Measurements from ENCODE around the gene ZMIZ1.

The ZMIZ1 gene

DNA sequence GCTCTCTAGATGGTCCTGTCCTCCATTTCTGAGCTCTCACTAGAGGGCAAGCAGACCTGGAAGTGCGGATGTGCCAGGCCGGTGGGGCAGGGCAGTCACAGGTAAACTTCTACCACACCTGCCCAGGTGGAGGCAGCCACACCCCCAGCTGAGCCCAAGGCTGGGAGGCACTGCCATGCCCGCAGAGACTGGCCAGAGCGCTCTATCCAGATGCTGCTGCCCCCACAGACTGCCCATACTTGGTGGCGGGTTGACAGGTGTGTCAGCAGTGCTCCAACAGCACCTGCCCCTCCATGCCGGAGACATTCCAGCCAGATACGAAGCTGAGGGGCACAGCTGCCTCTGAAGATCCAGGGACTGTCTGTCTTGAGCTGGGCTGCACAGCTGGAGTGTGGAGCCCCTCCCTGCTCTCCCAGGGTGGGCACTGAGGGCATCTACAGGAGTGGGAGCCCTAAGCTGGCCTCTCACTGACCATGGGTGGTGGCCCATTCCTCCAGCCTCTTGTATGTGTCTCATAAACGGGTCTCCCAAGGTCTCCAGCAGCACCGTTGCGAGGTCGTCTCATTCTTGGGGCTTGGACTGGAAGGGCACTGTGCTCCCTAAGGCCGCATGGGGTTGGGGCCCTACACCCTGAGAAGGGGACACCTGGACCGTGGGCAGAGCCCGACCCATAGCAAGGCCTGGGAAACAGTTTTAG is 240.4 kb downstream of the ZMIZ1 start:
- DNase-seq (ENCODE audit: low read depth in 3 of 3), result no peak

DNA sequence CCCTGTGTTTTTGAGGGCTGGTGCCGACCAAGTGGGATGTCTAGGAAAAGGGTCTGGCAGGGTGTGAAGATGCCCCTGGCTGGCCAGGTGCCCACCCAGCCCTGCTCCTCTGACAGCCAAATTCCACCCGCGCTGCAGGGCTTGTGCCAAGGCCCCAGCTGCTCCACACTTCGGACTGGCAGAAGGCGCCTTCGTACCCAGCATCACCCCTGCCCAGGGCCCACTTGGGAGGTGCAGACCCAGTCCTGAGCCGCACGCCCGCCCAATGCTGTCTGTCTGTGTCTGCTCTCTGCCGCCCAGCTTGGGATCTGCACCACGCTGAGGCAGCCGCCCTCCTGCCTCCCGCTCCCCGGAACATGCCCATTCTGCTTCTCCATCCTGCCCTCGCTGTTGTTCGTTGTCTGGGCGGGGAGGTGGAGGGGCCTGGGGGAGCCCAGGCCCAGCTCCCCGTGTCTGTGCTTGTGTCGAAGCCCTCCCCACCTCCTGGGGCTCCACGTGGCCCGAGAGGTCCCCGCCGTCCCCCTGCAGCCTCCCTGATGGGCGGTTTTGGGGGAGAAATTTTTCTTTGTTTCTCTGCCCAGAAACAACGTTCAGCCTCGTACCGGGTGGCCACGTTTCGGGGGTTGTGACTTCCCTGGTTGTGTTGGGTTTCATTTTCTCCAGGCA is 241.6 kb downstream of the ZMIZ1 start:
- no peak for DNase-seq (ENCODE audit: low read depth in 3 of 3)

DNA sequence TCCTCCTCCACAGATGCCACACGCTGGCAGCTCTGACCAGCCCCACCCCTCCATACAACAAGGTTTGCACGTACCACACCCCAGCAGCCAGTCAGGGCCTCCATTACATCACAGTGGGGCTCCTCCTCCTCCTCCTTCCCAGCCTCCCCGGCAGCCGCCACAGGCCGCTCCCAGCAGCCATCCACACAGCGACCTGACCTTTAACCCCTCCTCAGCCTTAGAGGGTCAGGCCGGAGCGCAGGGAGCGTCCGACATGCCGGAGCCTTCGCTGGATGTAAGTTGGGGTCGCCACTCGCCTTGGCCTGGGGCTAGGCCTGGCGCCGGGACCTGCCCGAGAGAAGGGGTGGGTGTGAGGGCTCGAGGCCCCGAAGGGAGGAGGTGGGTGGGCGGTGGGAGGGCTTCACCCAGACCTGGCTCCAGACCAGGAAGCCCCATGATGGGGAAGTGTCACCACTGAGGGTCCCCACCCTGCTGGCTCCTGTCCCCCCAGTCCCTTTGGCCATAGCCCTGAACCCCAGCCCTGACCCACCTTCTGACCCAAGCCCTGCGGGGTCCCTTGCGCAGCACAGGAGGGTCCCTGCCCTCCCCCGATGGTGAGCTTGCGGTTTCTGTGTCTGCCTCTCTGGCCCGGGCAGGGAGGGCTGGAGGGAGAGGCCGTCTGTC is 242.3 kb downstream of the ZMIZ1 start:
- DNase-seq (ENCODE audit: low read depth in 3 of 3), result no peak

DNA sequence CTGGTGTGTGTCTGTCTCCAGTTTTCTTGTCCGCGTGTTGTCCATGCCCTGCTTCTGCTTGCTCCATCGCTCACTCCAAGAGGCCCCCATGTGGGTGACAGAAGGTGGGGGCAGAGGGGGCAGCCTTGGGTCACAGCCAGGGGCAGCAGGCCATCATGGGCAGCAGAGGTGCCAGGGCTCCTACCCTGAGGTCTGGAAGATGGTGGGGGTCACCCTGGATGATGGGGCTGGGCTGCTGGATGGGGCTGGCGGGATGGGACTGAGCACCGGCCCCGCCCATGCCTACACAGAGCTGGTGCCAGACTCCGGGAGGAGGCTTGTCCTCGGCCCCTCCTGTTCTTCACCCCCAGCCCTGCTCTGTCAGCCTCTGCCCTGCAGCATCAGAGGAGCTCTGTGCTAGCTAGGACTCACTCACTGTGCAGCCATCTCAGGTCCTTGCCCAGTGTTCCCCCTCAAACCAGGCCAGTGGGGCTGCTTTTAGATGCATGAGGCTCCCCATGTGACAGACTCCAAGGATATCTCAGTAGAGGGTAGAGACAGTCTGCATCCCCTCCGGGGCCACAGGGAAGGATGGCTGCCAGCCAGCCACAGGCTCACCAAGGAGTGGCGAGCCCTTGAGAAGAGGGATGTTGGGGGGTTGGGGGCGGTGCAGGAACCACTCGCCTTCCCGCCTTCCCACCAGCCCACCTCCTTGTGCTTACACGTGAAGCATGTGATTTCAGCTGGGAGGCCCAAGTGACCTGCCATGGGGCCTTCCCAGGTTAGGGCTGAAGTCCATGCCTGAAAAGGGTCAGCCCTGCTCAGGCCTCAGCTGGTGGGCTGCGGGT is 243.0 kb downstream of the ZMIZ1 start:
- no peak for DNase-seq (ENCODE audit: low read depth in 3 of 3)

DNA sequence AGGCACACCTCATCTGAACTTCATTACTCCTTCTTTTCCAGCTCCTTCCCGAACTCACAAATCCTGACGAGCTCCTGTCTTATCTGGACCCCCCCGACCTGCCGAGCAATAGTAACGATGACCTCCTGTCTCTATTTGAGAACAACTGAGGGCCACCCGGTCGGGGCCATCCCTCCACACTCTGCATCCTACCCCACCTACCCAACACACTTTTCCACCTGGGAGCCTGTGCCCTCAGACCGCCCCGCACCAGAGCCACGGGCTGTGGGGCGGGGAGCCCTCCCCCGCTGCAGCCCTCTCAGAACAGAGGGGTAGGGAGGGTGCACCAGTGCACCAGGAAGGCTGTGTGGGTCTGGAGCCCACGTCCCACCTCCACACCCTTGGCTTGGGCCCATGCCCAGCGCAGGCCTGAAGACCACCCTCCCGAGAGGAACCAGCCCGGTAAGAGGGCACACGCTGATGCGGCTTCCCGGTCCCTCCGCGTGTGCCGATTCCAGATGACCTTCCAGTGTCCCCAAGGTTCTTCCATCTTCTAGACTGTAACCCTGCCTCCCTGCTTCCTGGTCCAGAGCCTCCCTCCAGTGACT is 243.9 kb downstream of the ZMIZ1 start:
- DNase-seq (ENCODE audit: low read depth in 3 of 3), result no peak

DNA sequence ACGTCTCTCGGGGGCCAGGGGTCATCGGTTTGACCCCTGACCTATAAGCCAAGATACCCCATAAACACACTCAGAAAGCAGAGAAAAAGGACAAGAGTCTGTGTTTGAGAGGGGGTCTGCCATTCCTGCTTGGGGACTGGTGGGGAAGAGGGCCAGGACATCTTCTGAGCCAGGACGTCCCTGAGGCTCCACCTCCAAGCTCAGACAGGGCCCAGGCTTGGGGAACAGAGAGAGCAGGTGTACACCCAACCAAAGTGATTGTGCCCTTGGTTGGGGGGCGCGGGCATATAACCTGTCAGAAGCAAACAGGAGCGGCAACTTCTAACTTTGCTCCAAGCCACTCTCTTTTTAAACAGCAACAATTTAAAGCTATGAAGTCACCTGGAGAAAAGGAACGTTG is 244.6 kb downstream of the ZMIZ1 start:
- DNase-seq (ENCODE audit: low read depth in 3 of 3), result no peak

DNA sequence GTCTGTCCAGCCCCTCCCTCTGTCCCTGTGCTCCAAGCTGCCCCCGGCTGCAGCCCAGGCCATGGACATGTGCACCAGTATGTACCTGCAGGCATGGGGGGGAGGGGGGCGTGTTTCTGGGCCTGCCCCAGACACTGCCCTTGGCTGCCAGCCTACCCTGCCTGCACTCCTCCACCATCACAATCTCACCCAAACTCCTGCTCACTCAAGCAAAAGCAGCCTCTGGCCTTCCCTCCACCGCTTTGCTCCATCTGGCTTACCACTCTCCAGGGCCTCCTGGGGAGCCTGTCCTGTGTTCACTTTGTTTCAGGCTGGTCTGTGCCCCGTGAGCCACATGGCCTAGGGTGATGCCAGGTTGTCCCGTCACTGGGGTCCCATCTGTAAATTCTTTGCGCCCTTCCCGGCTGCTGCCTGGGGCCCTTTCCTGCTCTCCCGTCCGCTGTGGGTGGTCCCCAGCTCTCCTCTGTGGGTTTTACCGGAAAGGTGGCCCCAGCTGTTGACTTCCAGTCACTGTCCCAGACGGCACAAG is 245.2 kb downstream of the ZMIZ1 start:
- DNase-seq (ENCODE audit: low read depth in 3 of 3), result no peak

DNA sequence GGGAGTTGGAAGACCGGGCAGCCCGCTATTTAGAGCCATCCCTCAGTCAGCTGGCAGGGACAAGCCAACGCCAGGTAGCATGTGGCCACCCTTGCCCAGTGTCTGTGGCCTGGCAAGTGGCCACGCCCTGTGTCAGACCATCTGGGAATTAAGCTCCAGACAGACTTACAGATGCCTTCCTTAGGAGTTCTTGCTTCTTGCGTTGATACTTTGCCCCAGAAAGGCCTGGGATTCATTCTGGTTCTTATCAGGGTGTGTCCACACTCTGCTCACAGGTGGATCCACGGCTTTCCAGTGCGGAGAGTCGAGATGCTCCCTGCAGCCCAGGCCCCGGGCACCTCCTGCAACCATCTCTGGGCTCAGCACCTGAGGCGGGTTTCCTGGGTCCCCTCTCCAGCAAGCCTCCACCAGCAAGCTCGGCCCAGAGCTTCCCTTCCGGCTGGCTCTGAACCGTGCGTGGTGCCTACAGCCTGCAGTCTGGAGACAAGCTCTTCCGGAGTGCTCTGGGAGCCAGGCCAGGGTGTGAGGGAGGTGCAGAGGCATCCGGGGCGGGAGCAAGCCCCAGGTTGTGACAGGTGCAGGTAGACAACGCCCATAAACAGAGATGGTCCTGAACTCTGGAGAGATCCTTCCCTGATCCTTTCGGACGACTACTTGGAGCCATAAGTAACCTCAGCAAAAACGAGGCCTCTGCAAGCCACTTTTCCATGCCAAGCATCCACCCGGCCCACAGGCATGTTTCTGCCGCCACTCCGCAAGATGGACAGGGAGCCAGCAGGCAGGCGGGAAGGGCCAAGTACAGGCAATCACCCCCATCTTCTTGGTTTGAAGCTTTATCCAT is 246.2 kb downstream of the ZMIZ1 start:
- no peak for DNase-seq (ENCODE audit: low read depth in 3 of 3)

DNA sequence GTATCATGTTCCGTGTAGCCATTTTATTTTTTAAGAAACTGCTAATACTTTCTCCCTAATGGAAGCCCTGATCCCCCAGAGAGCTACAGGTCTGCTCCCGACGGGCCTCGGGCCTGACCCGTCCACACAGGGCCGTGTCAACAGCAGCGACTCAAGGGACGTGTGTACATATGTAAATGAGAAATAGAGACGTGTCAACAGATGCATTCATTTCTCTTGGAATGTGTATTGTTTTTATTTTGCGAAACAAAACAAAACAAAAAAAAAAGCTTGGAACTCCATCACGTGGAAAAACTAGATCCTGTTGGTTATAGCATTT is 246.8 kb downstream of the ZMIZ1 start:
- no peak for DNase-seq (ENCODE audit: low read depth in 3 of 3)

DNA sequence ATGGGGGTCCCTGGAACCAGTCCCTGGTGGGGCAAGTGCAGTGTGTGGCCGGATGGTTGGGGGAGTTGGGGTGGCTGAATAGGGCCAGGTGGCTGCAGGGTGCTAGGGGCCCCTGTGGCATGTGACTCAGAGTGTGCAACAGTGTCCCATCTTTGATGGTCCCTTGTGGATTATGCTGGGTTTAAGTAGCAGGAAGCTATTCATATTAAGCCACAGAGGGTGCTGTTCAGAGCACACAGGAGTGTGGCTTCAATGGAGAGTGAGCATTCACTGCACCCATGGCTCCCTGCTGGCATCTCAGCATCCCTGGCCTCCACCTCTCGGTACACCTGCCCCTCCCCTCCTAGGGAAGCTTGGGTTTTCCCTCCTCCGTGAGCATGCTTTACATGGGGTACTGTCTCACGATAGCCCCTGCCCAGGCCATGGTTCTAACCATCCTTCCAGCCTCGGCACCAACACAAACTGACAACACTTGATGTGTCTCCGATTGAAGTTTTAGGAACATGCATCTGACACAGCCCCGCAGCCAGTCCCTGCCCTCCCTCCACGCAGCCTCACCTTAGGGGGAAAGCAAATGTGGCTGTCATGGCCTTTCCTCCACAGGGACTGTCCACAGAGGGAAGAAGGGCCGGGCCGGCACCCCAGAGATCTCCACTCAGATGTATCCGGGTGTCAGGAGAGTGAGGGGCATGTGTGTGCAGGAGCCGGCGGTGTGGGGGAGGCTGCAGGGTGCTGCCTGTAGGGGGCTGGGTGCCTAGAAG is 248.1 kb downstream of the ZMIZ1 start:
- DNase-seq (ENCODE audit: low read depth in 3 of 3), result no peak

DNA sequence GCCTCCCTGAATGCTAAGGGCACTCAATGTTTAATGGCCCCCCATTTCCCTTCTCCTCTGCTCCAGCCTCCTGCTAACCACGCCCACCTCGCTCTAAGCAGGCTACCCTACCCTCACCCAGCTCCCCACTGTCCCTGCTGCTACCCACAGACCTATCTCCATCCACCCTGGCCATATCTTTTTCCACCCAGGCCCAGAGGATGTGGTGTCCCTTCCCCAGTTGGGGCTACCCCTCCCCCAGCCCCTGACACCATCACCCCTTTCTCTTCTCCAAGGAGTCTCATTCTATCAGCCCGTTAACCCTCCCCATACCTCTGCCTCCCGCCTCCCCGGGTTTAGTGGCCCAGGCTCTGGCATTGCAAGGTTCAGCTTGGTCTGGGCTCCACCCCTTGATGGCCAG is 249.6 kb downstream of the ZMIZ1 start:
- no peak for DNase-seq (ENCODE audit: low read depth in 3 of 3)

DNA sequence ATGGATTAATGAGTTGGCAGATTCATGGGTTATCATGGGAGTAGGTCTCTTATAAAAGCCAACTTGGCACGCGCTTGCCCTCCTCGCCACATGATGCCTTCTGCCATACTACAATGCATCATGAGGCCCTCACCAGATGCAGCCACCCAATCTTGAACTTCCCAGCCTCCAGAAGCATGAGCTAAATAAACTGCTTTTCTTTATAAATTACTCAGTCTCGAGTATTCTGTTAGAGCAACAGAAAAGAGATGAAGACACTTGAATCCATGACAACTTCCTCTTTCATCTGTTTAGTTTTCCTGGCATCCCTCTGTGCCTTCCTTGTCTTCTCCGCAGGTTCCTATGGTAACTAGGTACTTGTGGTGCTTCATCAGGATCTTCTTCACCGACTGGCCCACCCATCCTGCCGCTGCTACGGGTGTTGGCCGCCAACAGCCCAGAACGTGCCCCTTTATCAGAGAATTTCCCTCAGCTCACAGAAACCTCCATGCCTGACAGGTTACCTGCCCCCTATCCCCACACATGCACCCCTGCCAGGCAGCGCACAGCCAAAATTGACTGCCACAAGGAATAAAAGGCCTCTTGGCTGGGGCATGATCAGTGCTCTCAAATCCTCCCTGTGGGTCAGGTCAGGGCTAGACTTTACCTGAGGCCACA is 250.5 kb downstream of the ZMIZ1 start:
- no peak for DNase-seq (ENCODE audit: low read depth in 3 of 3)

DNA sequence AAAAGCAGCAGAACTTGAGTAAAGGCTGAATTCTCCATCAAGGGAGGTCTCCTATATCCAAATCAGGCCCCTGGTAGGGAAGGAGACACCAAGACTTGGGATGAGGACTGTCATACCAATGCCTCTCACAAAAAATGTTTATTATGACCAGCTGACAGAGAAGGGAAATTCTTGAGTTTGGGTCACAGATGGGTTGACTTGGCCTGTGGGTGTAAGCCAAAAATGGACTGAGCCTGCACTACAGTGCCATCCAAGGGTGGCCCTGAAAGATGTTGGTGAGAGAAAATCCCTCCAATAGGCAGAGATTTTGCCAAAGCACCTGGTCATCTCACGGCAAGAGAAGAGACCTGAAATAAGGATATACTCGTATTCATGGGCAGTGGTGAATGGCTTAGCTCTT is 251.6 kb downstream of the ZMIZ1 start:
- no peak for DNase-seq (ENCODE audit: low read depth in 3 of 3)

DNA sequence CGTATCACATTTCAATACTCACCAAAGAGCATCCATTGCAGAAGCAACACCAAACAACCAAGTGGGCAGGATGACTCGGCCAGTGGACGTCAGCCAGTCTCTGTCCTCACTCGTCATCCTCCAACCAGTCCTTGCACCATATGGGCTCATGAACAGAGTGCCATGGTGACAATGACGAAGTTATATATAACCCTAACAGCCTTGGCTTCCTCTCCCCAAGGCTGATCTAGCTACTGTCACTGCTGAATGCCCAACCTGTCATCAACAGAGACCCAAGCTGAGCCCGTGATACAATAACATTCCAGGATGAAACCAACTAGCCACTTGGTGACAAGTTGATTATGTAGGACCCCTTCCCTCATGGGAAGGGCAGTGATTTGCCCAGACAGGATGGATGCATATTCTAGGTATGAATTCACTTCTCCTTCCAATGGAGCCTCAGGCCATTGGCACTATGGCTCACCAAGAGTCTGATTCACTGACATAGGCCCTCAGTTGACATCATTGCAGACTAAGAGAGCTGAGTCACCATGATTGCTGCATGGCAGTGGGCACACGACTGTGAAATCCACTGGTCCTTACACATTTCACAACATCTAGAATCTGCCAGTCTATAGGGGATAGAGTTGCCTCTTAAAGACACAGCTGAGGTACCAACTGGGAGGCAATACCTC is 252.2 kb downstream of the ZMIZ1 start:
- DNase-seq (ENCODE audit: low read depth in 3 of 3), result peak in 1 of 3 donors; percentile 37

DNA sequence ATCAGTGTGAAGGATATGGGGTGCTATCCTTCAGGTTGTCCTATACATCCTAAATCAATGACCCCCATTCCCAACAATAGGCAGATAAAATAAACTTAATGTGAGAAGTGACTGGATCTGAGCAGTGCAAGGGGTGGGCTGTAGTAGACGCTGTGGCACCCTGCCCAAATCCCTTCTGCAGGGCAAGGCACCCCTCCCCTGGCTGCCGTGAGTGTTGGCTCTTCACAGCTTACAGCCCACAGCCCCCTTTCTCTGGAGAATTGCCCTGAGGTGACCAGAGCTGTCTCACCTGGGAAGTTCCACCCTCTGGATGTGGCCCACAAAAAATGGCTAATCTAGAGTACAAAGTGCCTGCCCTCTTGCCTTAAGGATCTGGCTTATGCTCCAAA is 252.7 kb downstream of the ZMIZ1 start:
- no peak for DNase-seq (ENCODE audit: low read depth in 3 of 3)

DNA sequence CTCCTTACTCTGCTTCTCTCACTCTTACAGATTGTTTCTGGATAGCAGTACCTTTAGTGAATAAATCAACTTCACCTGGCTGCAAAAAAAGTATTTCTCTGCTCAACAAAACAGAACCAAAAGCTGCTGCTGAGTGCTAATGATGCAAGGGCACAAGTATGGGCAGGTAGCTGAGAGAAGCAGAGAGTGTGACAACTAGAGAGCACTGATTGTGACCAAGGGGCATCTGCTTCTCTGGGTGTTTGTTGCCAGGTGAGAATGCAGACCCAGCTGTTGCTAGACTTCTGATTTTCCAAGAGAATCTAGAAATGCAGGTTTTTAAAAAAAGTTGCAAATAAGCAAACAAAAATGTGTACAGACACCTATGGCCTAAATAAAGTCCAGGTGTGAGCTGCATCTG is 253.2 kb downstream of the ZMIZ1 start:
- DNase-seq (ENCODE audit: low read depth in 3 of 3), result no peak

DNA sequence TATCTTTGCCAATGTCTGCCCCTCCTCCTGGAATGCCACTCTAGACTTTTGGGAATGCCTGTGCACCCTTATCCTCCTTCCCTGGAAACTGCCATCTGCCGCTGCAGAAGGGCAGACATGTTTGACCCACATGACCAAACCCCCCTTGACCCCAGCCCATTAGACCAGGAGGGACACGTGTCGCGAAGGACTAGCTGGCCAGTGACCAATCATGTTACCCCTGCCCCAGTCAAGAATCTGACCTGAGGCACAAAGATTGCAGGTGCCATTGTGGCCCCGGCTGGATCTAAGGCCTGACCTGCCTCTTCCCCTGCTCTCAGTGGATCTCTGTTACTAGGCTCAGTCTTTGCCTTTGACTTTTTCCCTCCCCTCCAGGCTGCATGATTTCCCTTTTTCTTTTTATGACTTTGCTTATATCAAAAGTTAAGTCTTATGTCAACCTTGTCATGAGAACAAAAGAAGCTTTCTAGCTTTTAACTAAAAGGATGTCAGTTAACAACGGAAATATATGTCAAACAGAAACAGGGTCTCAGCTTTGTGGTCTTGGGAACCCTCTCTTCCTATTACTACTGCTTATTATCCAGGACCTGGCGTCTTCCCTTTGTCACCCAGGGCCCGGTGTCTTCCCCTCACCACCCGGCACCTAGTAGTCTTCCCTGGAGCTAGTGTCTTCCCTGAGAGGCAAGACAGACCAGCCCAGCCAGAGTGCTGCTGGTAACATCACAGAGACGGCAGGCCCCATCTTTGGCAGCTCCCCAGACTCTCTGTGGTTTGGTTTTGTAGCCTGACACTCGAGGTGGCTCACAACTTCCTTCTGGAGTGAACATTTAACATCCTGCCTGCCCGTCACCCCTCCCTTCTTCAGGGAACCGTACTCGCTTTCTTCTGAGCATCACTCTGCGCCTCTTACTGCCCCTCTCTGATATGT is 254.1 kb downstream of the ZMIZ1 start:
- DNase-seq (ENCODE audit: low read depth in 3 of 3), result peak; percentile 53 to 68 (median 66)

DNA sequence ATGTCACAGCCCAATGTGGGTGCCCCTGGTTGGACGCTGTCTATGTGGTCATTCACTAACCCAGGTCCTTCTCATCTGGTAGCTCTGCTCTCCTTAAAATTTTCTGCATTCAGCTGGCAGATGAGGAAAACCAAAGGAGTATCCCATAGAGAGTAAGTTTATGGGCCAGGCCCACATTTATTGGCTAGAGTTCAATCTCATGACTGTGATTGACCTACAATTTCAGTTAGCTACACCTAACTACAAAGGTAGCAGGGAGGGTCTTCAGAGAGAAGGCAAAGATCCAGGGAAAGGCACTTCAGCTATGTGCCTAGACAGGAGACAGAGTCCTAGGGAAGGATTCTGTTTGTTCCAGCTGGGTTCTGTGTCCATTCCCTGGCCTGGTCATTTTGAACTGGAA is 254.8 kb downstream of the ZMIZ1 start:
- DNase-seq (ENCODE audit: low read depth in 3 of 3), result no peak

Data from stimulated activated CD4-positive, alpha-beta T cell treated with anti-CD3 and anti-CD28 coated beads, TNF-alpha, amount 100 ng/mL, for 48 hours (primary cell).